Measurements from ENCODE around the gene HOXD9.

The HOXD9 gene

DNA sequence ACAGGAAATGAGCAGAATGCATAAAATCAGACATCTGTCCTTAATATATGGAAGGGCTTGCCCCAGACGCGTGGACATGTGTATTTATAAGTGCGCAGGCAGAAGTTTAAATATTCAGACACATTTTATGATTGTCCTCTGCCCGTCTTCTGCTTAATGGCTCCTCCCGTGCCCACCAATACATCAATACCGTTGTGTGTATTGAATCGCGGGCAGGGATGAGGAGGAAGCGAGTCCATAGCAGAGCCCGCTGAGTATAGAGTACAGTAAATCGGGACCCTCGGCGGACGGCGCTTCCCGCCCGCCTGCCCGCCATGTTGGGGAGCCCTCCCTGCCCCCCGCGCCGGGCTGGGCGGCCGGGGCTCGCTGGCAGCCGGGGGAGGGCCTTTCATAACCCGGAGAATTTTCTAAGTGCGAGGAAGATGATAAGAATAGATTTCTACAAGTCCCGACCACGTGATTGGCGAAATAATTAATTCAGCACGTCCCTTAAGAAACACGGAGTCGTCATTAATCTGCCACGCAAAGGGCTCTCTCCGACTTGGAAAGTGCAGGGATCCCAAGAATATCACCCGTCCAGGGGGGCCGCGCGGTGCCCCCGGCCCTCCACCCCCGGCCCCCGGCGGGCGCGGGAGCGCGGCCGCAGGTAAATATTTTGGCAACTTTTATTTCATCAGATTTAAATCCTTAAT is 34.4 kb downstream of the HOXD9 start, which contains the start of gene HOXD3:
TSS of gene HOXD3 (plus strand) at position 501 of the 692 bp plus-strand sequence. CDS start 11,808 bp downstream, outside the sequence.
- DNase-seq, result no peak

DNA sequence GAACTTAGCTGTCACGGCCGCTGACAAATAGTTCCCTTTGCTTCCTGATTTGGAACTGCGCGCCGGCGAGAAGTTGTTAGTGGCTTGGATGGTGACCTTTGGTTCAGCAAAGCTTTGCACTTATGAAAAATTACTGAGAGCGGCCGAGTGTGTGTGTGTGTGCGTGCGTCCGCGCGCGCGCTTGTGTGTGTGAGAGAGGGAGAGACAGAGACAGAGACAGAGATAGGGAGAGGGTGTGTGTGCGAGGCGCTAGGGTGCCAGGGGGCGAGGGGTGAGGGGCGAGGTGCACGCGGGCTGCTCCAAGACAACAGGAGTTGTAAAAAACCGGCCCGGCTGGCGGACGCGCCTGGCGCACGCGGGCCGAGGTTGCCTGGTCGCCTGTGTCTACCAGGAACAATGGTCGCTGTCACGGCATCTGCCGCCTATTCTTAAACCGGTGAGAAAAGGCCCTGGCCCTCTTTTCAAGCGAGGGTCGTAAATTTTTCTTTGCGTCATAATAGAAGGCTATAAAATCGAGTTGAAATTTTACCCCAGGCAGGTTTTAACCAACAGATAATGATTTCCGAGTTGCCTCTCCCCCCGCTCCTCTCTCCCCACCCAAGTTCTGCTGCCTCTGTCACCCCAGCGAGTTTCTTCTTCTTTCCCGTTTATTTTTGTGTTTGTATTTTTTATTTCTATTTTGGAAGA is 35.1 kb downstream of the HOXD9 start:
- DNase-seq, result peak; percentile 41

DNA sequence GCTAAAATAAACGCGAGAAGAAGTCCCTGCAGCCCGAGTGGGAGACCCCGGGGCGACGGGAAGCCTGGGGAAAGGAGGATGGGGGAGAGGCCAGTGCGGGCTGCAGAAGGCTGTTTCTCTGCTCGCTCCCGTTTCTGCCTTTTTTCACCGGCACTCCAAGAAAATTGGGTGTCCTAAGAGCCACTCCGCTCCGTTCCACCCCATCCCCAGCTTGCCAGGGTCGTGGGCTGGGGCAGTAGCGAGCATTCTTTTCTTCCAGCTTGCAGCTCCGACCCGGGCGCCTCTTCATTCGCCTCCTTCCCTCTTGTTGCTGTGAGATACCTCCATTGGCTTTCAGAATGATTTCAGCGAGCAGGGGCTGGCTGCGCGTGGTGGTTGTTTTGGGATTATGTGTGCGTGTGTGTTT is 35.7 kb downstream of the HOXD9 start:
- no peak for DNase-seq

DNA sequence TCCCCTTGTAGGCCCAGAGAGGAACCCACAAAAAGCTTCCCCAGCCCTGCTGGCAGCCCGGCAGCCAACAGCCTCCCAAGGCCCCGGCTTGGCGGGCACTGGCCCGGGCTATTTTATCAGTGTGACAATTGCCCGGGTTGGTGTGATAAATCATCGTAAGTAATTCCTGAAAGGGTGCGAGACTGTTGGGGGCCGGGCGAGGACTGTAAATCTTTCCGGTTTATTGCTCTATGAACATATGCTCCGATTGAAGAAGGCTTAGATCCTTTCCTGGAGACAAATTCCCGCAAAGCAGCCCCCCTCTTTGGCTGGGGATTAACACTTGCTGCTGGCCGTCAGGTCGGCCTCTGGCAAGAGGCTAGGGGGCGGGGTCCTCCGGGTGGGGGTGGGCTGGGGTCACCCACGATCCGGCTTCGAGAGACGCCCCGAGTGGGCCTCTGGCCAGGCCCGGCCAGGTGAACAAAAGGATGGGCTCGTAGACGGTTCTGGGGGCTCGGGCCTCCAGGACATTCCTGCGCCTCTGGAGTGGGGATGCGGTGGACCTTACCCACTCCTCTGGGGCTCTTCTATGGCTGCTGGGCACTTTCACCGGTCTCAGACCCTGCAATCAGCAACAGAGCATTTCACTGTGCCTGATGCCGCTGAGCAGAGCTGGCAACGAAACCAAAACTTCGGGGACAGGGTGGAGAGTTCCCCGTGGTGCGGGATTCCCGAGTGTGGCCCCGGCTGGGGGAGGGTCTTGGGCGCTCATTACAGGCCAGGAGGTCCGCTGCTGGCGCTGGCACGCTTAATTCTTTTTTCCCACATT is 36.5 kb downstream of the HOXD9 start:
- peak; percentile 20 for DNase-seq

DNA sequence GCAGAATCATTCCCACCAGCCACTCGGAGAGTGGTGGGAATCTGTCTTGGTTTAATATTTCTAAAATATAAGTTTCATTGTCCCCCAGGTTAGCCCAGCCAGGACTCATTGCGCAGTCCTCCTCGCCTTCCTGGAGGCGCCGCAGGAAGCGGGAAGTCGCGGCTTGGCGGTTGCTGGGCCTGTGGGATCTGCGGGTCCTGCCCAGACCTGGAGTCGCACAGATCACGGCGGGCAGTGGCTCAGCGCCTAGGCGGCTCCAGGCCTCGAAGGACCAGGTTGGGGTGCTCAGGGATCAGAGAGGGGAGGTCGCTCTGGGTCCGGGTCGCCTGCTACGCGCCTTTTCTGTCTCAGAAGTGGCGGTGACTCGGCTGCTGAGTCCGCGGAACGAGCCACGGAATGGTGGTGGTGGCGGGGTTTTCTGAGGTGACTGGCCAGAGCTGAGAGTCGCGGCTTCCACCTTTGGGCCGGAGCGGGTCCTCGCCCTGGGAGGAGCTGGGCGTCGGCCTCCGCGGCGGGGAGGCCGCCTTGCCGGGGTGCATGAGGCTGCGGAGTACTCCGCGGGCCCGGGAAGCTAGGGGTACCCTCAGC is 37.2 kb downstream of the HOXD9 start:
- no peak for DNase-seq

DNA sequence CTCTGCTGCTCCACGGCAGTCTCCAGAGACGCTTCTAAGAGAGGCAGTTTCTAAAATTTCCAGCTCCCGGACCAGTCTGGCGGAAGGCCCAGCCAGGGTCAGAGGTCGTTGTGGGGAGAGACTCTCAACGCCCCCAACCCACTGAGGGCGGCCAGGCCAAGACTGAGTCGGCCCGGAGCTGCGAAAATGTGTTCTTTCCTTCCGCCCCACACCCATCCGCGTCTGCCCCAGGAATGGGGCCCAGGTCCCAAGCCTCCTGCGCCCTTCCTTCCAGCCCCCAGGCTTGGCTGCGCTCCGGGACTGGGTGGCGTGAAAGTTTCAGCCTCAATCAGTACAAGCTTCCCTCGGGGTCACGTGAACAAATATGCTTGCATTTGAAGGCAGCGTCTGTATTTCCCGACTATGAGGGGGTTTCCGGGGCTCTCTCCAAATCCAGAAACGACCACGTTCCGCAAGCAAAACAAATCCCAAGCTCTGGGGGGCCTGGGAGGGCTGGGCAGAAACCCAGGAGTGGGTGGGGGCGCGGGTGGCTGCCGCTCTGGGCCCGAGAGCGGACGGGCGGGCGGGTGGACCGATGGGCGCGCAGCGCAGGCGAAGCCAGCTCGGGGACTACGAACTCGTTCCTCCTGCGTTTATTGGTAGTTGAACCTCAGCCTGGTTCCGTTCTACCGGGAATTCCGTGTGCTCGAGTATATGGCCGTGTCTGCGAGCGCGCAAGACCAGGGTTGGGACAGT is 37.9 kb downstream of the HOXD9 start:
- DNase-seq, result no peak

DNA sequence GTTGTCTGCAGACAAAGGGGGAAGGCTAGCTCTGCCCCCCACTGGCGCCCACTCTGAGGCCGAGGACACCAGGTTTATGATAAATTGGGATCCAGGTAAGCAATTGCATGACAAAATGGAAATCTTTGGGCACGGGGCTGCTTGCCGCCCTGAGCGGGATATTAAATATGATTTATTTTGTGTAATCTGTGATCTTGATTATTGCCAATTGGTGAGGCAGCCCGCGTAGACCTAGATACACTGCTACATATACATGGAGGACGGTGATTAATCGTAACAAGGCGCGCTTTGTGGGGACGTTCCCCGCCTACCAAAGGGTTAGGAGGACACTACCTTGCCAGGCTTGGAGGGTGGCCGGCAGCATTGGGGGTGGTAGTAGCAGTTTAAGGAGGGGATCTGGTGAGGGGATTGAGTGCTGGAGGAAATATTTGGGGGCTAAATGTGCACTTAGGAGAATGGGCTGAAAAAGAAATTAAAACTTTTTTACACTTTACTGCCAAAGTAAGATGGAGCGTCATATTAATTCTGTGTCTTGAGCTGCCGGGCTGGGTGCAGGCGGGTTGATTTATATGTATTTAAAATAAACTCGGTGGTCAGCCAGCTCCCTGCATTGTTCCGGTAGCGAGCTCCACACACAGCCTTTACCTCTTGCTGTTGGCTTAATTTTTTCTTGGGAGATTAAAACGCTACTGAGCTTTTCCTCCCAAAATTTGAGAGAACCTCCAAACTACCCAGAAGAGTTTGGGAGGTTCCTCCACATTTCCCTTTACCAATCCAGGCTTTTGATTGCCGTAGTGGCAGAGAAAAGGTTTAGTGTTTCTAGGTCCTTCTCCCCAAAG is 38.7 kb downstream of the HOXD9 start:
- DNase-seq, result no peak

DNA sequence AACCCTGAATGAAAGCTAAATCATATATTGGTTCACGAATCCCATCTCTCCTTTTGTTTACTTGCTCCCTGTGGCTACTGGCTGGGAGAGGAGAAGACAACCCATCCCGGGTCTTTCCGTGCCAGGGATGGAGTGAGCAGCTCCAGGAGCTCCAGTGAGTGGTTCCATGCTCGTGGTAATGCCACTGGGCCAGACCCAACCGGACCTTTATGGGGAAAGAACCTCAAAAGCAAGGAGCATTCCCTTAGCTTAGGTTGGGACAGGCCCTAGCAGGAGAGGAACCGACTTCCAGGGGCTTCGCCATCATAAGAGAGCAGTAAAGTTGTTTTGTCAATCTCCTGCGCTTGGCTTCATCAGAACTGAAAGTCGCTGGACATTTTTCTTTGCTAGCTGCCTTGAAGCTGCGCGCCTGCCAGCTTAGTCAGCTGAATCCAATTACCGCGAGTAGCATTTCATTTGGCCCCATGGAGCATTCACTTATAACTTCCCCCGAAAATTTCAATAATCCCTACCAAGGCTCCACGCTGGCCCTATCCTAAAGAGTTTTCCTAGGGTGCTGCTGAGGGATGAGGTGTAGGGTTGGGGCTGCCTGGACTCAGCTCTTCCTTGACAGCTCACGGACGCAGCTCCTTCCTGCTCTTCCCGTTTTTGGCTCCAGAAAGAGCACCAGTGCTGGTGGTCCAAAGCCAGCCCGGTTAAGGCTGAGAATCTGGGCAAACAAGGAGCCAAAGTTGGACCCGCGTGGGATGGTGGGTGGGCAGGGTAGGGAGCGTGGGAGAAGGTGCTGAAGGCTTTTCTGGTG is 39.5 kb downstream of the HOXD9 start:
- no peak for DNase-seq

DNA sequence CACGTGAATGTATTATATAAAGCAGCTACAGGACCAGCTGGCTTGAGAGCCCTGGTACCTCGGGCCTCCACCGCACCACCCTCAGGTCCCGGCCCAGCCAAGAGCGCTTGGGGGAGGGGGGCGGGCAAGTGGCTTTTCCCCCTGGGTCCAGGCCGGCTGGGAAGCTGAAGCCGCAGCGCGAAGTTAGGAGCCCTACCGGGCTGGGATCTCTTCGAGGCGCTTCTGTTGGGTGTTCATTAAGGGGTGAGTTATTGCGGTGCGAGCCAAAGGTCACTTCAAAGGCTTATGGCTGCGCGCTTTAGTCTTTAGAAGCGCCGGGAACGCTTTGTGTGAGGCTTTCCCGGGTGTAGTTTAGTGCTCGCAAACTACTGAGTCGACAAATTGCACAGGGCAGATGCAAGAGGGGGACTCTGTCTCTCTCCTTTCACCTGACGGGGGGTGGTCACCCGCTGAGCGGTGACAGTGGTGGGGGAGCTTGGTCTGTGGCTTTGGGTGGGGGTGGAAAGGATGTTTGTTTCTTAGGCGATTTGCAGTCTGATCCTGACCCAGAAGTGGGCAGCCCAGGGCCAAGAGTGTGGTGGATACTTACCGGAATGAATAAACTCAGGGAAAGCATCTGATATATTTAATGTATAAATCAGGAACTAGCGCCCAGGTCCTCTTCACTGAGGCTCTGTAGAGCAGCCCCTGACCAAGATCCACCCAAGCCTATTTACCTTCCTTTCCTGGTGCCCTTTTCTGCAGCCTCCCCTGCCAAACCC is 40.6 kb downstream of the HOXD9 start:
- no peak for DNase-seq

DNA sequence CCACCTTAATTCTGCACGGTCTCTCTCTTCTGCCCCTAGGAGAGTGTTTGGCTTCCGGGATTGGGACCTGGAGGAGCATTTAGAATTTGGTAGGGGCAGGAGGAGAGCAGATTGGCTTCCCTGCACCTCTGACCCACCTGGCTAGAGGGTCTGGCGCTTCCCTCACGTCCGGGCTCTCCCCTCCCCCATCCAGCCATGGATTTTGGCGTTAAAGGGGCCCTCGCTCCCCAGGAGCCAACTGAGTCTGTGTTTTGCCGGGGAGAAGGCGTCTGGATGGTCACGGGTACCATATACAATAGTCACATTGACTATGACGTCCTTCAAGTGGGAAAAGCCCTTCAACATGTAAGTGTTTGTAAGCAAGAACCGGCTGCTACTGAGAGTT is 41.1 kb downstream of the HOXD9 start:
- DNase-seq, result no peak

DNA sequence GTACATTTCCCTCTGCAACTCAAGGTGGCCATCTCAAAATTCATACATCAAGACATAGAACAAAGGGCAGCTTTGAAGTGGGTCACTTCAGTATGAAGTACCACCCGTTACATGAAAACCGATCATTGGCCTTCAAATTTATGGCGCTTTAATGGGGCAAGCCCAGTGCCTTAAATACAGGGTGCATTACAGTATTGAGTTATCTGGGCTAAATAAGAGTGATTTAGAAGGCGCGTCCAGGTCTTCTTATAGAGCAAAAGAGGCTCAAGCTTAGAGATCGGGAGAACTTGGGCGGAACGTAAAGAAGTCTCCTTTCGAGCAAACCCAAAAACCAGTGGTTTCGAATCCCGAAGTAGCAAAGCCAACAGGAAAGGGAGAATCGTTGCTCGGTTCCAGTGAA is 41.7 kb downstream of the HOXD9 start:
- no peak for DNase-seq

DNA sequence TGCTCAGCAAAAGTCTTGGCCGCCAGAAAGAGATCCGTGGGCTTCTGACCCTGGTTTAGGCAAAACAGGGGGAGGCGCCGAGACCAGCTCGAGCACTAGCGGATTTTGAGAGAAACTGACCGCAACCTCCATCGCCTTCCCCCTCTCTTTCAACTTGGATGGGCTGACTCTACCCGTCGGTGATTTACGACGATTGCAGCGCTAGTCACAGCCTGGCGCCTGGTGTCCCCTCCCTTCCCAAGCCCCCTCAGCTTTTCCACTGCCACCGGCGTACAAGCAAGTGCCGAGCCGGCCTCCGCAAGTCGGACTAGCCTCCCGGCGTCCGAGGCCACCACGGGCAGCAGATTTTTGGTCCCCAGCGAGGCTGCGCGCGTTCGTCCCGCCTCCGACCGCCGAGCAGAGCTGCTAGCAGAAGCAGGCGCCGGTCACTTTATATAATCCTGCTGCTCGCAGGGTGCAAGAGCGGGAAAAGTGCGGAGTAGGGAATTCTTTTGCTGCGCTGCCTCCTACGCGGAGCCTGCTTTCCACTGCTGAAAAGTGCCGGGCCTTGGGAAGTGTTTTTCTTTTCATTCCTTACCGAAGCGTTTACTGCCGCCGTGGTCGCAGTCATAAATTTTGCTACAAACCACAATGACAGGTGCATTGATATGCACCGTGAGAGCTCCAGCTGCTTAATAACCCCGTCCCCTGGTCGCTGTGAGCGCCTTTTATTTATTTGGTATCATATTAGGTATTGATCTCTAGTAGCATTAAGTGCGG is 42.3 kb downstream of the HOXD9 start:
- DNase-seq, result peak; percentile 30

DNA sequence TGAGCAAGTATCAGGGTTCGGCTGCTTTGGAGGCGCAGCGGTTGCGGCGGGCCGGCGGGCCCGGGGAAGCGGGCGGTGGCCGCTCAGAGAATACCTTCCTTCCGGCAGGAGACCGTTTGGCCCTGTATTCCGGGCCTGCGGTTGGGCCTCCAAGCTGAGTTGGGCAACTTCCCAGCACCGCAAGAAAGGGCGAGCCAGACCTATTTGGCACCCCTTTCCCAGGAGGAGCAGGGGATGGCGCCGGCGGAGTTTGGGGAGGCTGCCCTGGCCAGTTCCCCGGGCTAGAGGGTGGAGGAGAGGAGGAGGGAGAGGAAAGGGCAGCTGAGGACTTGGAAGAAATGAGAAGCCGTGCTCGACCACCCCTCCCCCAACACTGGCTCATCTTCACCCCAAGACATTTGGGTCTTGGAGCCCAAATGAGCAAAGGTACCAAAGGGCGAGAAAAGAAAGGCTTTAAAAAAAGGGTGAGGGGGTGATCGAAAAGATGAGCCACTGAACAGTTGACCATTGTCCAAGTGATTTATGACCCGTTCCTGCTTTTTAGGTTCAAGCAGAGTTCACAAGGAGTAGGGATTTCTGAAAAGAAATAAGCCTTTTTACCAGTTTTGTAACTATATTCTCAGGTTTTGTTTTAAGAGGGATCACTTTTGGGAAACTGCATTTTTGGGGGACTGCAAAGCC is 43.0 kb downstream of the HOXD9 start:
- DNase-seq, result no peak

DNA sequence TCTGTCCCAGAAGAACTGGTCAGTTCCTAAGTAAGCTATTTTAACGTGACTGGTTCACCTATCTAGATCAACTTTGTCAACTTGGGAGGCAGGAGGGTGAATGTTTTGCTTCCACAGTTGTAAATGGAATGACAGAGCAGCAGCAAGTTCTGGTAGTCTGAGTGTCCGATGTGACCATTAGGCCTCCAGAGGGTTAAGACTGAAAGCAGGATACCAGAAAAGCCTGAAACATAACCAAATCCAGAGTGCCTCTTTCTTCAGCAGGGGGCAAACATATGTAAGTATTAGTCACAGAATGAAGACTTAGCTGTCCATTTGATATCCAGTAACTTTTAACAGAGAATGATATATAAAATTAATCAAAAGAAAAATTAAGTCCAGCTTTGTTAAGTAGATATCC is 43.8 kb downstream of the HOXD9 start:
- no peak for DNase-seq

DNA sequence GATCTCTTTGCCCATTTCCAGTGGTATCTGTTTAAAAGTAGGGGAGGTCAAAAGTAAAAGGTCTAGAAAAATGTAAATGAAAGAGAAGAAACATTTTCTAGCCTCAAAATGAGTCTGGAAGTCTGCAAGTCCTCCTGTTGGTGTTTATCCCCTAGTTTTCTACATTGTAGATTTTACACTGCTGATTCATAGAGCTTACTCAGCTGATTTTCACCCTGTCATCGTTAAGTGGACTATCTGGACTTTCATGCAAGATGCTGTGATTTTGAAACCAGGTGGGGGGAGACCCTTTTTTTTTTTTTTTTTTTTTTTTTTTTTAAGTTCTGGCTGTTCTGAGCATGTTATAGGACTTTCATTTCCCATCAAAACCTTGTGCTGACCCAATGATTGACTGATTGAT is 44.9 kb downstream of the HOXD9 start:
- DNase-seq, result no peak

DNA sequence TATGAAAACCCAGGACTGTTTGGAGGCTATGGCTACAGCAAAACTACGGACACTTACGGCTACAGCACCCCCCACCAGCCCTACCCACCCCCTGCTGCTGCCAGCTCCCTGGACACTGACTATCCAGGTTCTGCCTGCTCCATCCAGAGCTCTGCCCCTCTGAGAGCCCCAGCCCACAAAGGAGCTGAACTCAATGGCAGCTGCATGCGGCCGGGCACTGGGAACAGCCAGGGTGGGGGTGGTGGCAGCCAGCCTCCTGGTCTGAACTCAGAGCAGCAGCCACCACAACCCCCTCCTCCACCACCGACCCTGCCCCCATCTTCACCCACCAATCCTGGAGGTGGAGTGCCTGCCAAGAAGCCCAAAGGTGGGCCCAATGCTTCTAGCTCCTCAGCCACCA is 46.7 kb downstream of the HOXD9 start:
- DNase-seq, result no peak

DNA sequence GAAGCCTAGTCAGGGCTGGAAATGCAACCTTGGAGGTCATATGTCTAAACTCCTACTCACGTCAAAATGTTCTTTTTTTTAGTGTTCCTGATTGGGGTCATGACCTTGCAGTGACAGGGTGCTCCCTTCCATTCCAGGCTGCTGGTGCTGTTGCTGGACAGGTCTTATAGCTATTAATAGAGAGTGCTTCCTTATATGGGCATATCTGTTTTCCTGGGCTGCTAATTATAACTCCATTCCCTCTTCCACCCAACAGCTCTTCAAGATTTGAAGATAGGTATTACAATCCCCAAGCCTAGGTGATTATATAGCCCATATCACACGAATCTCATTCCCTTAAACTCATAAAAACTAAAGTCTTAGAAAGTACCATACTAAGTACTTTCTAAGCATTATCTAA is 47.2 kb downstream of the HOXD9 start:
- DNase-seq, result no peak

DNA sequence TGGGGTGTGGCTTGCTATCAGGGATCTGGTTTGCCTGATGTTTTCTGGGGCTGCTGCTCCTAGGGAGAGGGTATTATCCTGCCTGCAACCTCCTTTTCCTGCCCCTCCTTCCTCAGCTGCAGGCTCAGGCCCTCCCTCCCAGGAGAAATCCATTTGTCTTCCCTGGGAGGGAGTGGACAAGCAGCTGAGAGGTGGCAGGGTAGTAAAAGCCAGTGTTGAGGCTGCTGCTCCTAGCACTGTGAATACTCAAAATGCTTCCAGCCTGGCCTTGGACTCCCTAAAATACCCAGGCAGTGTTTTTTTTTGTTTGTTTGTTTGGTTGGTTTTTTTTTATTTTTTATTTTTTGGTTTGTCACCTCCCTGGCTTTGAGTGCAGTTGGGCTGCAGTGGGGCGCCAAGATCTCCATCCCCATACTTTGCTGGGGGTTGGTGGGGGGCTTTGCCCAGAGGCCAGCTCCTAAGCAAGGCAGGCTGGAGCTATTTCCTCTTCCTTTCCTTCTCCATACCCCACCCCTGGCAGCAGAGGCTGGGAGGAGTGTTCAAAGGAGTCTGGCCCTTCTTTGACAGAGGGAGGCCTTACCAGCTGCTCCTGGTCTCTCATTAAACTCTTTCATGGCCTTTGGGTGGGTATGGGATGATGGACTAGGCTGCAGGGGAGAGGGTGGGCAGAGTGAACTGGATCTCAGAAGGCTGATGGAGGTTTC is 48.2 kb downstream of the HOXD9 start:
- DNase-seq, result no peak

Measured in kidney glomerular epithelial cell (primary cell).